ENCODE results near the gene NPHP4. TPM values are rescaled to one million over a fixed set of nuclear protein-coding genes. Genes with fewer than 3 reads are reported as not detected.

Gene NPHP4
- polyA plus RNA-seq, 3 donors: 0.39 to 13.7 (median 1.2) TPM

- Mint-ChIP-seq H3K4me1 (peaks cover 23% of the 10 kb centered on the region), H3K4me3 (no peak overlapping the region), H3K36me3 (peaks cover 10 to 28% of the 10 kb centered on the region in 2 donors), H3K9me3 (no peaks in the 10 kb centered on the region), H3K27ac (peak overlapping the region in 2 of 7 donors; percentile 26 to 56), H3K27me3 (ENCODE audit: low read depth in 3 of 3) (no peaks in the 10 kb centered on the region)
- no peaks in the 10 kb centered on the region for H3K27me3 ChIP-seq (ENCODE audit: control insufficient read depth in 2 of 2, insufficient read depth in 2 of 2, low read length in 2 of 2)
- H3K27ac ChIP-seq (ENCODE audit: low read depth in 1 of 2, low read length in 2 of 2): no peak overlapping the region
- intact Hi-C loops (cut with micrococcal nuclease): no loop called here
- no peak overlapping the region for H3K4me2 ChIP-seq (replicated peaks; ENCODE audit: extremely low read depth, low read length, poor library complexity, severe bottlenecking)
- no CpG with 5 or more reads among the region's 6 CpGs for WGBS (ENCODE audit: insufficient coverage)
- H3K9ac ChIP-seq (ENCODE audit: insufficient read depth, low read length, poor library complexity, severe bottlenecking): no peak overlapping the region
- H3K9me3 ChIP-seq (replicated peaks in 1 of 2; ENCODE audit: control insufficient read depth in 1 of 2, insufficient read depth in 1 of 2, low read length in 2 of 2): no peaks in the 10 kb centered on the region
- peaks cover 7 to 16% of the 10 kb centered on the region in 2 donors for H3K4me1 ChIP-seq (ENCODE audit: control insufficient read depth in 1 of 2, insufficient read depth in 2 of 2, low read length in 2 of 2)
- DNase-seq: no peak
- no peak for TF ChIP-seq CTCF (IDR thresholded peaks at IDR 0.05)
- no peak overlapping the region for H3K4me3 ChIP-seq (replicated peaks in 1 of 3; ENCODE audit: low read depth in 2 of 3, low read length in 3 of 3)
- no peak overlapping the region for H2AFZ ChIP-seq (ENCODE audit: insufficient read depth, low read depth, low read length, poor library complexity, severe bottlenecking)
- H3K79me2 ChIP-seq (ENCODE audit: insufficient read depth, low read length): no peaks in the 10 kb centered on the region
- peaks cover 0 to 12% of the 10 kb centered on the region in 2 donors for H3K36me3 ChIP-seq (replicated peaks in 1 of 2; ENCODE audit: control insufficient read depth in 1 of 2, insufficient read depth in 2 of 2, low read length in 2 of 2)
- H4K20me1 ChIP-seq (ENCODE audit: insufficient read depth, low read length): no peaks in the 10 kb centered on the region
Observed at GRCh38 chr1:5983361-5984103, 8.7 kb downstream of the NPHP4 start.

- Histone ChIP-seq H2AFZ (ENCODE audit: insufficient read depth, low read depth, low read length, poor library complexity, severe bottlenecking) (no peak overlapping the region), H3K79me2 (ENCODE audit: insufficient read depth, low read length) (no peaks in the 10 kb centered on the region), H3K4me1 (ENCODE audit: control insufficient read depth in 1 of 2, insufficient read depth in 2 of 2, low read length in 2 of 2) (peaks cover 7 to 18% of the 10 kb centered on the region in 2 donors), H3K9me3 (replicated peaks in 1 of 2; ENCODE audit: control insufficient read depth in 1 of 2, insufficient read depth in 1 of 2, low read length in 2 of 2) (no peaks in the 10 kb centered on the region), H3K27me3 (ENCODE audit: control insufficient read depth in 2 of 2, insufficient read depth in 2 of 2, low read length in 2 of 2) (no peaks in the 10 kb centered on the region), H3K36me3 (replicated peaks in 1 of 2; ENCODE audit: control insufficient read depth in 1 of 2, insufficient read depth in 2 of 2, low read length in 2 of 2) (peaks cover 0 to 12% of the 10 kb centered on the region in 2 donors), H4K20me1 (ENCODE audit: insufficient read depth, low read length) (no peaks in the 10 kb centered on the region), H3K4me2 (replicated peaks; ENCODE audit: extremely low read depth, low read length, poor library complexity, severe bottlenecking) (no peak overlapping the region), H3K27ac (ENCODE audit: low read depth in 1 of 2, low read length in 2 of 2) (no peak overlapping the region), H3K9ac (ENCODE audit: insufficient read depth, low read length, poor library complexity, severe bottlenecking) (no peak overlapping the region), H3K4me3 (replicated peaks in 1 of 3; ENCODE audit: low read depth in 2 of 3, low read length in 3 of 3) (no peak overlapping the region)
- Mint-ChIP-seq H3K27ac (peak overlapping the region in 2 of 7 donors; percentile 9 to 22), H3K36me3 (peaks cover 10 to 30% of the 10 kb centered on the region in 2 donors), H3K27me3 (ENCODE audit: low read depth in 3 of 3) (no peaks in the 10 kb centered on the region), H3K4me3 (no peak overlapping the region), H3K9me3 (no peaks in the 10 kb centered on the region), H3K4me1 (peaks cover 25% of the 10 kb centered on the region)
- no peak for TF ChIP-seq CTCF (IDR thresholded peaks at IDR 0.05)
- no peak for DNase-seq
- intact Hi-C loops (cut with micrococcal nuclease): no loop called here
- WGBS (ENCODE audit: insufficient coverage): 83% methylated on average over 1 of the region's 5 CpGs
Observed at GRCh38 chr1:5982868-5983267, 9.4 kb downstream of the NPHP4 start.
